ENCODE results near the gene PTPA.

GRCh38 chr9:129149442-129149841, 38.2 kb downstream of the PTPA start:
- no peak for TF ChIP-seq CTCF (IDR thresholded peaks at IDR 0.05; ENCODE audit: low read depth, low read length)
- TF ChIP-seq EZH2phosphoT487 (IDR thresholded peaks at IDR 0.05; ENCODE audit: low read depth): no peak
